ENCODE measurements around the gene ADAM19.
A peak's percentile ranks its signal among the peaks of the same experiment; 100 is the strongest.

The ADAM19 gene

DNA sequence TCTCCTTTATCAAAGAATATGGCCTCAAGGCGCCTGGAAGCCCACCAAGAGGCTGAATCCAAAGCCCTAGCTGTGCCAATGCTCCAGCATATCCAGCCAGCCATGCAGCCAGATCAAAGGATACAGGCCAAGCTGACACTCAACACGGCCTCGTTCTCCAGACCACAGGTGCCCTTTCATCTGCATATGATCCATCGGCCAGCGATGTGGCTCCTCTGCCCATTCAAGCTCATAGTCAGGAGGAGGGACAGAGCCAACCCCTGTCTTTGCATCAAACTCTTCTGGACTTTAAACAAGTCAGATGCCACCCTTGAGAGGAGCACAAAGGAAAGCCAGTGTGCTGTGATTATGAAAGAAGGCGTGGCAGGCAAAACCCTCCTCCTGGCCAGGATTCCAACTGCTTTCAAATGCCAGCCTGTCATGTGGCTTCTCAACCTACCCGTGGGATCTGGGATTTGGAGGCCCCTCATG lies 42.5 kb downstream of the ADAM19 start:
- no peak for ATAC-seq
- Mint-ChIP-seq H3K4me3 (no peak overlapping the region), H3K36me3 (ENCODE audit: low read depth) (peaks cover 3% of the 10 kb centered on the region), H3K27ac (no peak overlapping the region), H3K4me1 (peaks cover 10% of the 10 kb centered on the region), H3K9me3 (no peaks in the 10 kb centered on the region), H3K27me3 (peaks cover 2% of the 10 kb centered on the region)
- no peak for DNase-seq

DNA sequence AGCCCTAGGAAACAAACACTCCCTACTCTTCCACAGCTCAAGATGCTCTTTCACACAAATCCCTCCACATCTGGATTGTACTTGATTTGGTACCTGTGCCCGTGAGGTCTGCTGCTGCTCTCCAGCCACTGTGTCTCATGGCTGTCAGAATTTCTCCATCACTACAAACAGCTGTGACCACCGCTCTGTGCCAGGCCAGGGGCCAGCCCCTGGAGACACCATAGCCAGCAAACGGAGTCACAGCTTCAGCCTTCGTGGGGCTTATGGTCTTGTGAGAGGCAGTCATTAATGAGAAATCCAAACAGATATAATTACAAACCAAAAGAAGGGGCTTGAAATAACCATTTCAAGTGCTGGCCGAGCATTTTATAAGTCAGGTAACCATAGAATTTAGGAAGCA lies 43.6 kb downstream of the ADAM19 start:
- peaks cover 6% of the 10 kb centered on the region for H3K4me1 Mint-ChIP-seq
- peaks cover 7% of the 10 kb centered on the region for H3K36me3 Mint-ChIP-seq (ENCODE audit: low read depth)
- no peak for DNase-seq
- no peak overlapping the region for H3K4me3 Mint-ChIP-seq
- peaks cover 2% of the 10 kb centered on the region for H3K27me3 Mint-ChIP-seq
- no peak overlapping the region for H3K27ac Mint-ChIP-seq
- ATAC-seq, result no peak
- no peaks in the 10 kb centered on the region for H3K9me3 Mint-ChIP-seq

DNA sequence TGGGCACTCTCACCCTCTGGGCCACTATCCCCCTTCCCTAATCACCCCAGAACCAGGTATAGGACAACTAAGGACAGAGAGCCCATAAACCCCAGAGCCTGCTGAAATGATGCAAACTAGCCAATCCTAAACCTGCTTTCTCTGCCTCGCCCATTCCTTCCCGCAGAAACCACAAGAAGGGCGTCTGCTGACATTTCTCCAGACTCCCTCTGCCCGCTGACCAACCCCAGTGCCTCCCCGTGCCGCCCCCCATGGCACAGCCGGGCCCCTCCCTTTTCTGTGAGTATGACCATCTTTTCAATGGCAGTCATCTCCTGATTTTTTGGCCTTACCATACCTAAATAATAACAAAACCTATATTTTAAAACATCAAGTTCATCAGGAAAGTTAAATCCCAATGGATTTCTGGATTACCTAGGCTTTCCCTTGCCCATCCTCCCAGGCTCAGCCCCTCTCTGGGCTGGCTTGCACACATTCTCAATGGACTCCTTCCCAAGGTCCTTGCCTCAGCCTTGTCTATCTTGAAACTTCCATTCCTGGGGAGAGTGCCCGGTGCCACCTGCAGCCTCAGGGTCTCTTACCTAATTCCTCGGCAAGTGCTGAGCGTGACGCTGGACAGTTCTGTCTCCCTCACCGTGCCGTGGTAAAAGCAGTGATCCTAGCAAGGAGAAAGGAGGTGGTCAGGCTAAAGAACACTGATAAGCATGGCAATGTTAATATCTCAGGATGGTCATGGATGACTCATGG lies 45.2 kb downstream of the ADAM19 start:
- Mint-ChIP-seq H3K9me3 (no peaks in the 10 kb centered on the region), H3K27me3 (peaks cover 2% of the 10 kb centered on the region), H3K4me1 (peaks cover 6% of the 10 kb centered on the region), H3K4me3 (no peak overlapping the region), H3K27ac (no peak overlapping the region), H3K36me3 (ENCODE audit: low read depth) (peaks cover 4% of the 10 kb centered on the region)
- ATAC-seq, result no peak
- DNase-seq, result no peak

- Mint-ChIP-seq H3K36me3 (ENCODE audit: low read depth) (peaks cover 5% of the 10 kb centered on the region), H3K27ac (no peak overlapping the region), H3K4me3 (no peak overlapping the region), H3K9me3 (no peaks in the 10 kb centered on the region), H3K27me3 (peaks cover 2% of the 10 kb centered on the region), H3K4me1 (no peaks in the 10 kb centered on the region)
- ATAC-seq, result no peak
- no peak for DNase-seq
Measured at GRCh38 chr5:157529002-157529401, 46.6 kb downstream of the ADAM19 start.

DNA sequence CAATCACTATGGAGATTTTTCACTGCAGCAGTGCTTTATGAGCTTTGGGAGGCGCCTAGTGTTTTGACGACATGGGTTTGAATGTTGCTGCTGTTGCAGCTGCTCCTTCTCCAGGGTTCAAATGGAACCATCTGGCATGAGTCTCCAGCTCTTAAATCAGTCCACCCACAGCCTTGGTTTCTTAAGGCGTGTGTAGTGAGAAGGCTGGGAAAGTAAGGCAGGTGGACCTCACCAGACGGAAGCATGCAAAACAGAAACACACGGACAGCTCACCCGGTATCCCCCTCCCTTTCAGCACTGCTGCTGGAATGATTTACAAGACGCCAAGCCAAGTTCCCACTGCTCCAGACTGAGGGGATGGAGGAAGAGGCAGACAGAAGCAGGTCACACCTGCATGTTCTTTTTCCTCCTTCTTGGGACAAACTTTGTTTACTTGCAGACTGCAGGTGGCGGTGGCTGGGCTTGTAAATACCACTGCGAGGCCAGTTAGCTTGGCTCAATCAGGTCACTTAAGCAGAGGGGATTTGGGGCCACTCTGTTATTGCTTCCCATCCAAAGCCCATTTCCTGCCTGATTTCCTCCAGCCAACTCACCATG lies 47.4 kb downstream of the ADAM19 start:
- ATAC-seq (no peak), DNase-seq (no peak)
- Mint-ChIP-seq H3K36me3 (ENCODE audit: low read depth) (peaks cover 6% of the 10 kb centered on the region), H3K4me3 (no peak overlapping the region), H3K27ac (no peak overlapping the region), H3K27me3 (peaks cover 2% of the 10 kb centered on the region), H3K9me3 (no peaks in the 10 kb centered on the region), H3K4me1 (no peaks in the 10 kb centered on the region)

GRCh38 chr5:157524887-157525286 lies 50.7 kb downstream of the ADAM19 start:
- ATAC-seq (no peak), DNase-seq (no peak)
- Mint-ChIP-seq H3K4me1 (peaks cover 6% of the 10 kb centered on the region), H3K4me3 (no peak overlapping the region), H3K27me3 (peaks cover 2% of the 10 kb centered on the region), H3K36me3 (ENCODE audit: low read depth) (peaks cover 6% of the 10 kb centered on the region), H3K9me3 (no peaks in the 10 kb centered on the region), H3K27ac (no peak overlapping the region)

DNA sequence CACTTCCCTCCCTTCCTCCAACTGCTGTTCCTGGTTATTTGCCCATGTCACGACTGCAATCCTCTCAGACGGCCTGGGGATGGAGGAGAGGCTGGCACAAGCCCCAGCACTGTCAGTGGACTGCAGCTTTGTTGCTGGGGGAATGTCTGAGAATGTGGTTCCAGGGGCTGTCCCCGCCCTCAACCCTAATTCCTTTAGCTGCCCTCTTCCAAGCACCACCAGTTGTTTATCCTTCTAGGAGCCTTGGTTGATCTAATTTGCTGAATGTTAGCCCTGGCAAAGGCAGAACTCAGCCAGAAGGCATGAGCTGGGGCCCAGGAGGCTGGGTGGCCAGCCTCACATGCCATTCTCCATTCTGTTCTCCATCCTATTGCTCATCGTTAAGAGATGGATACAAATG lies 51.6 kb downstream of the ADAM19 start:
- Mint-ChIP-seq H3K9me3 (no peaks in the 10 kb centered on the region), H3K27ac (no peak overlapping the region), H3K36me3 (ENCODE audit: low read depth) (peaks cover 8% of the 10 kb centered on the region), H3K27me3 (peaks cover 2% of the 10 kb centered on the region), H3K4me1 (peaks cover 10% of the 10 kb centered on the region), H3K4me3 (no peak overlapping the region)
- ATAC-seq (no peak), DNase-seq (no peak)

GRCh38 chr5:157521704-157522029 lies 53.9 kb downstream of the ADAM19 start:
- Mint-ChIP-seq H3K36me3 (ENCODE audit: low read depth) (peaks cover 8% of the 10 kb centered on the region), H3K27me3 (no peaks in the 10 kb centered on the region), H3K9me3 (no peaks in the 10 kb centered on the region), H3K4me1 (peaks cover 13% of the 10 kb centered on the region), H3K4me3 (no peak overlapping the region), H3K27ac (no peak overlapping the region)
- DNase-seq, result no peak
- no peak for ATAC-seq

GRCh38 chr5:157520911-157521703 lies 54.5 kb downstream of the ADAM19 start:
- ATAC-seq, result no peak
- H3K27ac Mint-ChIP-seq, result no peak overlapping the region
- peaks cover 13% of the 10 kb centered on the region for H3K4me1 Mint-ChIP-seq
- H3K9me3 Mint-ChIP-seq, result no peaks in the 10 kb centered on the region
- H3K36me3 Mint-ChIP-seq (ENCODE audit: low read depth), result peaks cover 8% of the 10 kb centered on the region
- H3K4me3 Mint-ChIP-seq, result no peak overlapping the region
- no peak for DNase-seq
- H3K27me3 Mint-ChIP-seq, result no peaks in the 10 kb centered on the region

DNA sequence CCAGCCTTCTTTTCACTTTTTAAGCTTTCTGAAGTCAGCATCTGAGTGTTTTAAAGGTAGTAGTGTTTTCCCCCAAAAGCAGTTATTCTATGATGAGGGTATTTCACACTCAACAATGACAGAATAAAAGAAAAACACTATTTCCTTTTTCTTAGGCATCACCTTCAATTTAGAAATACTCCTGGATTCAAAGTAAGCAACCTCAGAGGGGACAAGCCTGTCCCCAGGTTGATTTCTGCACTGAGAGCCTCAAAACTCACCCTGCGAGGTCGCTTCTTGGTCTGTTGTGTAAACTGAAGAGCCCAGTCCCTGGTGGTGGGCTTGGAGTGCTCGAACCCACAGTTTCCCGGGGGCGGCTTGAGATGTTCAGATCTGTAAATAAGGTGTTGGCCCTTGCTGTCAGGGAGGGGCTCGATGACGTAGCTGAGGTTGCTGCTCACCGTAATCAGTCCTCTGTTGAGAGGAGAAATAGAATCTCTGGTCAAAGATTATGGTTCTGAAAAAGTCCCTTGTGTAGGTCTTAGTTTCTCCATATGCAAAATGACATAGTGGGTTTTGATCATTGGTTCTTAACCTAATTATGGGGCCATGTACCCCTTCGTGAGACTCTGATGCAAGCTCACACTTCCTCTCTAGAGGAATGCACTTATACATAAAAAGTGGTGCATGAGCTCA lies 55.9 kb downstream of the ADAM19 start:
- H3K27me3 Mint-ChIP-seq, result no peaks in the 10 kb centered on the region
- no peak overlapping the region for H3K27ac Mint-ChIP-seq
- H3K36me3 Mint-ChIP-seq (ENCODE audit: low read depth), result peaks cover 8% of the 10 kb centered on the region
- no peaks in the 10 kb centered on the region for H3K9me3 Mint-ChIP-seq
- DNase-seq, result no peak
- ATAC-seq, result no peak
- no peak overlapping the region for H3K4me3 Mint-ChIP-seq
- peaks cover 13% of the 10 kb centered on the region for H3K4me1 Mint-ChIP-seq

- Mint-ChIP-seq H3K4me1 (peaks cover 13% of the 10 kb centered on the region), H3K9me3 (no peaks in the 10 kb centered on the region), H3K27ac (no peak overlapping the region), H3K27me3 (no peaks in the 10 kb centered on the region), H3K36me3 (ENCODE audit: low read depth) (peaks cover 7% of the 10 kb centered on the region), H3K4me3 (no peak overlapping the region)
- ATAC-seq, result peak; percentile 57
- DNase-seq, result peak; percentile 15
Measured at GRCh38 chr5:157518963-157519362, 56.6 kb downstream of the ADAM19 start.

DNA sequence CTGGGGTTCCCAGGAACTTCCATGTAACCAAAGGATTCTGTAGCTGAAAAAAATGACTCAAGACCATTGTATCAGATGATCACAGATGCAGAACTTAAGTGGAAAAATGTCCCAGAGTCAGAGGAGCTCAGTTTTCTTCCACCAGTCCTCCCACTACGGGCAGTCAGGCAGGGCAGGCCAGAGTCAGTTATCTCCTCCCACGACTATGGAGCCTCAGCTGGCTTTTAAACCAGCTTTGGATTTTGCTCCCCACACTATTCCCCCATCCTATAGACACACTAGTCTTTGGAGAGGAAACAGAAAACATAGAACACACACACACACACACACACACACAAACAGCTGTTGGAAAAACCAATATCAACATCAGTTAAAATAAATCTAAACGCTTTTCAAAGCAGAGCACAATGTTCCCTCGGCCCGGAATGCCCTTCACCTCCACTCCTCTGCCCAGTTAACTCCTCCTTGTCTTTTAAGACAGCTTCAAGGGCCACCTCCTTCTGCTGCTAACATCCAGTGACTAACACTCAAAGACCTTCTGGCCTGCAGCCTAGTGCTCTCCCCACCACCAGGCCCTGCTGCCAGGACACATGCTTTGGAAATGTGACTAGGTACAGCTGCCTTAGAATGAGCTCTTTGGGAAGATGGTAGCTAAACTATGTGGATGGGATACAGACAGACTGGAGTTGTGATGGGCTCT lies 58.8 kb downstream of the ADAM19 start:
- H3K4me3 Mint-ChIP-seq, result no peak overlapping the region
- DNase-seq (no peak), ATAC-seq (no peak)
- no peaks in the 10 kb centered on the region for H3K9me3 Mint-ChIP-seq
- H3K36me3 Mint-ChIP-seq (ENCODE audit: low read depth), result peaks cover 7% of the 10 kb centered on the region
- H3K4me1 Mint-ChIP-seq, result peaks cover 12% of the 10 kb centered on the region
- no peaks in the 10 kb centered on the region for H3K27me3 Mint-ChIP-seq
- H3K27ac Mint-ChIP-seq, result no peak overlapping the region

DNA sequence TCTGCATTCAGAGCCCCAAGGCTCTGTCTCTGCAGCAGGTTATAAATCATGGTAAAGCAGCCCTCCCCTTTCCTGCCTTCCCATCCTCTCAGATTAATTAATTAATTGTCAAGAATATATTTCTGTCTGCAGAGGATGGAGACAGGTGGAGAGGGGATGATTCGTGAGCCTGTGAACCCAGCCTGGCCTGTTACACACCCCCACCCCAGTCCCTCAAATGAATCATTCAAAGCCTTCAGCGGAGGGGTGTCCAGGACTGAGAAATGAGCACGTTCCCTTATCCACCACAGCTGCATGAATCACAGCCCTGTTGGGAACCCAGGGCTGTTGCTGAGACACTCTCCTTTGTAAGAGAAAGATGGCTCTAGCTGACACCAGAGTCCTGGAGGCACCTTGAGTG lies 59.6 kb downstream of the ADAM19 start:
- Mint-ChIP-seq H3K27ac (no peak overlapping the region), H3K9me3 (no peaks in the 10 kb centered on the region), H3K36me3 (ENCODE audit: low read depth) (peaks cover 7% of the 10 kb centered on the region), H3K4me1 (peaks cover 11% of the 10 kb centered on the region), H3K4me3 (no peak overlapping the region), H3K27me3 (no peaks in the 10 kb centered on the region)
- DNase-seq (no peak), ATAC-seq (peak; percentile 78)

DNA sequence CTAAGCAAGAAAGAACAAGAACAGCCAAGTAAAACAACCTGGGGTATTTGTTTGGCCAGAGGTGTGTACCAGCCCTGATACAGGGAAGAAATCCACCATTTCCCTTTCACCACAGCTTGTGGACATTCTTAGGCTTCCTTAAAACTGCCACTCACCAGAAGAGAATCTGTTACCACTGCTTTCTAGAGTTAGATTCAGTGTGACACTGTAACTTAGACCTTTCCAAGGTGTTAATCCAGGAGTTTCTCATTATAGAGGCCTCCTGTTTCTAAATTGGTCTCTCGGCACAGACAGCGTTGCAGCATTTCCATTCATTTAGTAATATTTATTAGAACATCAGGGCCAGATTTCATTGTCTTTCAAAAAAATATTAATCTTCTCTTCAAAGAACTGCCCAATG lies 60.6 kb downstream of the ADAM19 start:
- Mint-ChIP-seq H3K36me3 (ENCODE audit: low read depth) (peaks cover 7% of the 10 kb centered on the region), H3K27ac (no peak overlapping the region)

More for the DNA sequence above, 60.6 kb downstream of the ADAM19 start:
- ATAC-seq, result no peak
- Mint-ChIP-seq H3K4me3 (no peak overlapping the region), H3K27me3 (no peaks in the 10 kb centered on the region), H3K4me1 (peaks cover 7% of the 10 kb centered on the region), H3K9me3 (no peaks in the 10 kb centered on the region)
- no peak for DNase-seq
